Medulla oblongata (tissue), 1 donor: Measurements from ENCODE around the gene LCE3E.

Experiments
- DNase-seq: peaks from one replicate; pipeline ENCODE4 v3.0.0-alpha.2; 2015; ENCODE audit errors: extremely low spot score

The LCE3E gene

DNA sequence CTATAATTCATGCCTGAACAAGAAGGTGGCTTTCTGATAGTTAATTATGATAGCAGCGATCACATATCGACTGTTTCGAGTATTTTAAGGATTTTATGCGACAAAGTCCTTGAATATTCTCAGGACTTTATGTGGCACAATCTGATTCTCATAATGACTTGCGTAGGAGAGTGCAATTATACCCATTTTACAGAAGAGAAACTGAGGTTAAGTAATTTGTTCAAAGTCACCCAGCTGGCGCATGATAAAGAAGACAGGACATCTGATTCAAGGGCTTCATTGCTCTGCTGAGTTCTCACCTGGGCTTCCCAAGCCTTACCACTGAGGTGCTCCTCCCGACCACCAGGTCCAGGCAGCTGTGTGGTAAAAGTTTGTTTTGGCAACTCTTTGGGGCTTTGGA lies 50.5 kb downstream of the LCE3E start:
- no peak for DNase-seq
